Esophagus muscularis mucosa (tissue), 4 donors: ENCODE data around the gene WDR48. TPM values are rescaled to one million over a fixed set of nuclear protein-coding genes. Genes with fewer than 3 reads are reported as not detected.

Experiments used
- DNase-seq: peaks from one replicate; pipeline ENCODE4 v3.0.0-alpha.2; 2017; ENCODE audit errors: extremely low spot score
- H3K27ac ChIP-seq, 4 donors: fragments of 200-600 bp; sonication (generic); replicated peaks in 1 of 4; 1 replicate in 3 of 4; 2 replicates in 1 of 4; pipeline ENCODE4 v1.5.1; 2016 to 2019; ENCODE audit warnings: mild to moderate bottlenecking in 1 of 4
- H3K27me3 ChIP-seq, 4 donors: fragments of 200-600 bp; sonication (generic); one replicate each; pipeline versions ENCODE4 v1.5.1 to v1.6.0; 2016 to 2019
- H3K36me3 ChIP-seq, 4 donors: fragments of 200-600 bp; sonication (generic); one replicate each; pipeline ENCODE4 v1.5.1; 2016 to 2019
- H3K4me1 ChIP-seq, 4 donors: fragments of 200-600 bp; sonication (generic); one replicate each; pipeline ENCODE4 v1.5.1; 2016 to 2019
- H3K4me3 ChIP-seq, 4 donors: fragments of 200-600 bp; sonication (generic); 1 replicate in 2 of 4; 2 replicates in 2 of 4; pipeline ENCODE4 v1.5.1; 2016 to 2019; ENCODE audit warnings: mild to moderate bottlenecking in 4 of 4, moderate library complexity in 1 of 4
- H3K9me3 ChIP-seq, 4 donors: fragments of 200-600 bp; sonication (generic); 1 replicate in 3 of 4; 2 replicates in 1 of 4; pipeline ENCODE4 v1.5.1; 2016 to 2019
- EP300 ChIP-seq: sonication (generic); formaldehyde crosslinking; IDR thresholded peaks from one replicate; pipeline ENCODE4 v1.6.1; 2017; ENCODE audit warnings: antibody characterized with exemption
- POLR2A ChIP-seq: fragments of 450-650 bp; IDR thresholded peaks from one replicate; pipeline ENCODE4 v1.6.1; 2017; ENCODE audit warnings: antibody characterized with exemption, moderate library complexity, mild to moderate bottlenecking, low read depth
- POLR2AphosphoS5 ChIP-seq, 2 donors: sonication (generic); formaldehyde crosslinking; IDR thresholded peaks; one replicate each; pipeline ENCODE4 v1.6.1; 2017; ENCODE audit warnings: antibody characterized with exemption in 2 of 2
- WGBS: methylation state at CpG from one replicate; pipeline ENCODE4 v1.1.5; 2018; 5-methylcytosine and 5-hydroxymethylcytosine counted together
- intact Hi-C: fragments of 100-400 bp; cut with DNase I; formaldehyde crosslinking; loops from one replicate; pipeline ENCODE4 v1.15.1; 2023
- total RNA-seq, 4 donors: library from RNA; depleted of rRNA; stranded (reverse); fragments of >200 nt; gene quantifications; one replicate each; pipeline versions ENCODE4 v1.1.0 to v1.2.1, GENCODE V29; 2016
- TF ChIP-seq, protein P1 (sequence below), 3 experiments: fragments of 200-600 bp in 2 of 3; fragments of 450-650 bp in 1 of 3; sonication (generic) in 2 of 3; IDR thresholded peaks; one replicate each; pipeline ENCODE4 v1.5.1; 2017 to 2019; ENCODE audit warnings: antibody characterized with exemption in 3 of 3, mild to moderate bottlenecking in 2 of 3, moderate library complexity in 1 of 3

Gene WDR48
- total RNA-seq, 4 donors from 2014 or later = 25.9 to 40.0 (median 29.8) TPM

DNA sequence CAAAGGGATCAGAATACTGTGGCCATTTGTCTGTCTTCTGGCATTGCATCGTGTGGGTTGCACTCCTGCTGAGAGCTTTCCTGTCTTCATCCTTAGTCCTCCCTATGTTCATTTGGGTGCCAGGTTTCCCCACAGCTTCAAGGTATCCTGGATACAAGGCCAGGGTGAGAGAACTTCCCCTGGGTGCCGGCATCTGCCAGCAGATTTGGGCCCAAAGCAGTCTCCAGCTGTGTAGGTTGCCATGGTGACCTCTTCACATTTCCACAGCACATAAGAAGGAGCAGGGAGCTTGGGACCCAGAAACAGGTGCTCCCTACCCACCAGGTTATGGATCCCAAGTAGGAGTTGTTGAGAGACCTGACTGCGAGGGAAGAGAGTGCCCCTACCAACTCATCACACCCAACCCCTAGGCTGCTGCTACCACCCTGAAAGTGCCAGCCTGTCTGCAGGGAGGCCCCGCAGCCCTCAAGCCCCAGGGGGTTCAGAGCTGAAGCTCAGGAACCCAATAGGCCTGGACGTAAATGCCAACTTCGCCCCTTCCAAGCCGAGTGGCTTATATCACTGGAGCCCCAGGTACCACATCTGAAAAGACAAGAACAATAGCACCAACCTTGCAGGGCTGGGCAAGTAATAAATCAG, 75.6 kb downstream of the WDR48 start:
- Histone ChIP-seq H3K27me3 (no peaks in the 10 kb centered on the region), H3K27ac (no peak overlapping the region), H3K9me3 (no peaks in the 10 kb centered on the region), H3K36me3 (peaks cover 0 to 23% (median 0%) of the 10 kb centered on the region in 4 donors), H3K4me1 (peaks cover 3 to 16% (median 11%) of the 10 kb centered on the region in 4 donors), H3K4me3 (no peak overlapping the region)
- 90% methylated on average over 7 of the region's 7 CpGs for WGBS
- intact Hi-C loops = loop anchor here (5.0 kb wide), 1 partner anchor 165 kb away; no protein-coding TSS in a partner anchor
- TF ChIP-seq POLR2A = no peak
- TF ChIP-seq, protein P1, sequence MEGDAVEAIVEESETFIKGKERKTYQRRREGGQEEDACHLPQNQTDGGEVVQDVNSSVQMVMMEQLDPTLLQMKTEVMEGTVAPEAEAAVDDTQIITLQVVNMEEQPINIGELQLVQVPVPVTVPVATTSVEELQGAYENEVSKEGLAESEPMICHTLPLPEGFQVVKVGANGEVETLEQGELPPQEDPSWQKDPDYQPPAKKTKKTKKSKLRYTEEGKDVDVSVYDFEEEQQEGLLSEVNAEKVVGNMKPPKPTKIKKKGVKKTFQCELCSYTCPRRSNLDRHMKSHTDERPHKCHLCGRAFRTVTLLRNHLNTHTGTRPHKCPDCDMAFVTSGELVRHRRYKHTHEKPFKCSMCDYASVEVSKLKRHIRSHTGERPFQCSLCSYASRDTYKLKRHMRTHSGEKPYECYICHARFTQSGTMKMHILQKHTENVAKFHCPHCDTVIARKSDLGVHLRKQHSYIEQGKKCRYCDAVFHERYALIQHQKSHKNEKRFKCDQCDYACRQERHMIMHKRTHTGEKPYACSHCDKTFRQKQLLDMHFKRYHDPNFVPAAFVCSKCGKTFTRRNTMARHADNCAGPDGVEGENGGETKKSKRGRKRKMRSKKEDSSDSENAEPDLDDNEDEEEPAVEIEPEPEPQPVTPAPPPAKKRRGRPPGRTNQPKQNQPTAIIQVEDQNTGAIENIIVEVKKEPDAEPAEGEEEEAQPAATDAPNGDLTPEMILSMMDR (IDR thresholded peaks at IDR 0.05) = no peak
- no peak for TF ChIP-seq POLR2AphosphoS5 (IDR thresholded peaks at IDR 0.05)
- no peak for TF ChIP-seq EP300
- DNase-seq = no peak

DNA sequence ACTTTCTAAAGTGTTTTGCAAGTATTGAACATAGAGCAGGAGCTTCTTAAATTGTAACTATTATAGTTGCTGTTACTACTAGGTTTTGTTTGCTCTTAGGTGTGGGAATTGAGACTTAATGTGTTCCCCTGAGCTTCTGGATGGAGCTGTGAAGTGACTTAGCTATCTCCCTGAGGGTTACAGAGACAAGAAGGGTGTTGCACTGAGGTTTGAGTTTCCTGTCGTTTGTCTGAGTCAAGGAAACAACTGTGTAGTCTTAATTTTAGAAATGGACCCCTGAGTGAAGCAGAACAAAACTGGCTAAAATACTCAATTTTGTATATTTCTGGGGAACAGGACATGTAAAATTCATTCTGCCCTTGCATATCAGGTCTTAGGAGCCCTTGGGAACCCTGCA, 76.1 kb downstream of the WDR48 start:
- TF ChIP-seq POLR2AphosphoS5 (IDR thresholded peaks at IDR 0.05) = no peak
- no peak for TF ChIP-seq EP300
- no peak for TF ChIP-seq POLR2A
- TF ChIP-seq, protein P1 (IDR thresholded peaks at IDR 0.05) = no peak
- no peaks in the 10 kb centered on the region for H3K9me3 ChIP-seq
- H3K4me3 ChIP-seq = no peak overlapping the region
- H3K4me1 ChIP-seq = peaks cover 3 to 16% (median 11%) of the 10 kb centered on the region in 4 donors
- 70% methylated on average over 1 of the region's 1 CpG for WGBS
- H3K36me3 ChIP-seq = peaks cover 0 to 23% (median 0%) of the 10 kb centered on the region in 4 donors
- no peak overlapping the region for H3K27ac ChIP-seq
- intact Hi-C loops = loop anchor here (5.0 kb wide), 1 partner anchor 164 kb away; no protein-coding TSS in a partner anchor
- H3K27me3 ChIP-seq = no peaks in the 10 kb centered on the region
- no peak for DNase-seq

DNA sequence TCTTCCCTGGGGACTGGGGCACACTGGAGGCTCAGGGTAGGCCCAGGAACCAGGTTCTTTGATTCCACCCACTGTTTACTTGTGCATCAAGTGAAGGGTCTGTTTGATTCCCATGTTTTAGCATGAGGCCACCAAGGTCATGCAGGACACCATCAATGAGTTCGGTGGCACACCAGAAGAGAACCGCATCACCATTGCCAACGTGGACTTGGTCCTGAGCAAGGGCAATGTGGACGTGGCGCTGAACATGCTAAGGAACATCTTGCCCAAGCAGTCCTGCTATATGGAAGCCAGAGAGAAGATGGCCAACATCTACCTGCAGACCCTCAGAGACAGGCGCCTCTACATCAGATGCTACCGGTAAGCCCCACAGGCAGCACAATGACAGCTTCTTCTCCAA, 77.1 kb downstream of the WDR48 start:
- H3K27me3 ChIP-seq = no peaks in the 10 kb centered on the region
- WGBS = 97% methylated on average over 7 of the region's 7 CpGs
- H3K27ac ChIP-seq = no peak overlapping the region
- no peak for DNase-seq
- TF ChIP-seq EP300 = no peak
- no peak for TF ChIP-seq POLR2AphosphoS5 (IDR thresholded peaks at IDR 0.05)
- TF ChIP-seq, protein P1 (IDR thresholded peaks at IDR 0.05) = no peak
- no peak for TF ChIP-seq POLR2A
- H3K36me3 ChIP-seq = peaks cover 0 to 30% (median 3%) of the 10 kb centered on the region in 4 donors
- intact Hi-C loops = loop anchor here (5.0 kb wide), 1 partner anchor 163 kb away; no protein-coding TSS in a partner anchor
- H3K9me3 ChIP-seq = no peaks in the 10 kb centered on the region
- H3K4me3 ChIP-seq = no peak overlapping the region
- peaks cover 3 to 16% (median 11%) of the 10 kb centered on the region in 4 donors for H3K4me1 ChIP-seq

DNA sequence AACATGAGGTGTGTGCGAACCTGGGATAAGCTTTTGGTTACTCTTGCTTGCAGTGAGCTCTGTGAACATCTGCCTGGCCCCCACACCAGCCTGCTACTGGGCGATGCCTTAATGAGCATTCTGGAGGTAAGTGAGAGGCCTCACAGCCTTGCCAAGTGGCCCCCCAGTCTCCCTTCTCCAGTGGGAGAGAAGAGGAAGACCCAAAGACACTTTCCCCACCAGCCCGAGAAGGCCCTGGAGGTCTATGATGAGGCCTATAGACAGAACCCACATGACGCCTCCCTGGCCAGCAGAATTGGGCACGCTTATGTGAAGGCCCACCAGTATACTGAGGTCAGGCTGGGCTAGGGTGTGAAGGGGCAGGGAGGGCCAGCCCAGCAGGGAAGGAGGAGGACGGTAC, 78.2 kb downstream of the WDR48 start:
- TF ChIP-seq, protein P1 (IDR thresholded peaks at IDR 0.05) = no peak
- TF ChIP-seq POLR2AphosphoS5 (IDR thresholded peaks at IDR 0.05) (no peak), EP300 (no peak), POLR2A (no peak)
- WGBS = 94% methylated on average over 6 of the region's 6 CpGs
- DNase-seq = no peak
- Histone ChIP-seq H3K27me3 (no peaks in the 10 kb centered on the region), H3K4me1 (peaks cover 7 to 20% (median 14%) of the 10 kb centered on the region in 4 donors), H3K36me3 (peaks cover 0 to 37% (median 4%) of the 10 kb centered on the region in 4 donors), H3K4me3 (no peak overlapping the region), H3K9me3 (no peaks in the 10 kb centered on the region), H3K27ac (no peak overlapping the region)
- intact Hi-C loops = no loop called here
